Measurements from ENCODE around the gene BBS2. TPM values are rescaled to one million over a fixed set of nuclear protein-coding genes. Genes with fewer than 3 reads are reported as not detected.

The BBS2 gene
- total RNA-seq, 1 experiment from 2014 or later = 24.0 TPM

- no peak for TF ChIP-seq REST (IDR thresholded peaks at IDR 0.05; ENCODE audit: insufficient read depth in 1 of 2, low read depth in 2 of 2, low read length in 1 of 2)
- no peak for TF ChIP-seq CTCF (IDR thresholded peaks at IDR 0.05)
- TF ChIP-seq TCF7L2 (IDR thresholded peaks at IDR 0.05; ENCODE audit: low read depth, low read length) = no peak
- no peak for TF ChIP-seq POLR2AphosphoS5 (IDR thresholded peaks at IDR 0.05; ENCODE audit: low read depth, low read length)
- Histone ChIP-seq H3K27me3 (ENCODE audit: control insufficient read depth, insufficient read depth, low read length) (no peaks in the 10 kb centered on the region), H3K36me3 (ENCODE audit: control insufficient read depth, insufficient read depth, low read length) (no peaks in the 10 kb centered on the region), H3K4me1 (ENCODE audit: control insufficient read depth, insufficient read depth, low read length) (no peaks in the 10 kb centered on the region), H3K27ac (ENCODE audit: low read length) (no peak overlapping the region), H3K9me3 (ENCODE audit: control insufficient read depth, insufficient read depth, low read depth, low read length) (no peaks in the 10 kb centered on the region), H3K4me3 (ENCODE audit: low read depth in 2 of 2, low read length in 2 of 2) (no peak overlapping the region)
- CTCF ChIA-PET = no interaction called here
- no peak for ATAC-seq
- DNase-seq (ENCODE audit: low read depth, low spot score) = no peak
- intact Hi-C loops (cut with micrococcal nuclease; ENCODE audit: unreplicated experiment) = no loop called here
- in situ Hi-C loops (cut with HindIII; ENCODE audit: low pct_unique_long_range_greater_than_20kb, low sequenced_read_pairs) = no loop called here
- no TSS peak for BruUV-seq (replicated peaks)
- POLR2A ChIA-PET = no interaction called here
Observed at GRCh38 chr16:56549161-56549560, 29.3 kb upstream of the BBS2 start.

GRCh38 chr16:56547949-56548567 lies 28.2 kb upstream of the BBS2 start:
- DNase-seq (ENCODE audit: low read depth, low spot score) (no peak), ATAC-seq (no peak)
- H3K27me3 ChIP-seq (ENCODE audit: control insufficient read depth, insufficient read depth, low read length) = no peaks in the 10 kb centered on the region
- in situ Hi-C loops (cut with HindIII; ENCODE audit: low pct_unique_long_range_greater_than_20kb, low sequenced_read_pairs) = no loop called here
- no TSS peak for BruUV-seq (replicated peaks)
- H3K4me1 ChIP-seq (ENCODE audit: control insufficient read depth, insufficient read depth, low read length) = no peaks in the 10 kb centered on the region
- no peak overlapping the region for H3K27ac ChIP-seq (ENCODE audit: low read length)
- ChIA-PET CTCF (no interaction called here), POLR2A (no interaction called here)
- H3K4me3 ChIP-seq (ENCODE audit: low read depth in 2 of 2, low read length in 2 of 2) = no peak overlapping the region
- TF ChIP-seq SIN3A (IDR thresholded peaks at IDR 0.05; ENCODE audit: borderline replicate concordance, insufficient read depth, low read depth, low read length) (no peak), TCF7L2 (IDR thresholded peaks at IDR 0.05; ENCODE audit: low read depth, low read length) (no peak), CTCF (IDR thresholded peaks at IDR 0.05) (no peak), REST (IDR thresholded peaks at IDR 0.05; ENCODE audit: insufficient read depth in 1 of 2, low read depth in 2 of 2, low read length in 1 of 2) (no peak), POLR2AphosphoS5 (IDR thresholded peaks at IDR 0.05; ENCODE audit: low read depth, low read length) (no peak)
- H3K9me3 ChIP-seq (ENCODE audit: control insufficient read depth, insufficient read depth, low read depth, low read length) = no peaks in the 10 kb centered on the region
- H3K36me3 ChIP-seq (ENCODE audit: control insufficient read depth, insufficient read depth, low read length) = no peaks in the 10 kb centered on the region
- intact Hi-C loops (cut with micrococcal nuclease; ENCODE audit: unreplicated experiment) = no loop called here
